H9 (cell line): ENCODE results near the gene GRK3. TPM values are rescaled to one million over a fixed set of nuclear protein-coding genes. Genes with fewer than 3 reads are reported as not detected.

Experiments used
- DNase-seq: peaks from one replicate; pipeline ENCODE4 v3.0.0-alpha.2; 2017
- H2AFZ ChIP-seq: one replicate; pipeline ENCODE4 v1.6.1; 2013; ENCODE audit warnings: mild to moderate bottlenecking, low read length, control low read depth, moderate library complexity
- H2AK5ac ChIP-seq: 2 replicates; pipeline ENCODE4 v1.6.1; 2013; ENCODE audit warnings: low read length, control low read depth, mixed read lengths; ENCODE audit not compliant: insufficient read length
- H2BK120ac ChIP-seq: one replicate; pipeline ENCODE4 v1.6.1; 2013; ENCODE audit warnings: low read depth, mild to moderate bottlenecking, low read length, control low read depth, inconsistent platforms; ENCODE audit not compliant: poor library complexity, severe bottlenecking
- H2BK12ac ChIP-seq: 2 replicates; pipeline ENCODE4 v1.6.1; 2013; ENCODE audit warnings: low read length, control low read depth, mixed read lengths, low read depth; ENCODE audit not compliant: insufficient read length
- H2BK15ac ChIP-seq: 2 replicates; pipeline ENCODE4 v1.6.1; 2013; ENCODE audit warnings: low read depth, low read length, control low read depth
- H2BK20ac ChIP-seq: one replicate; pipeline ENCODE4 v1.6.1; 2013; ENCODE audit warnings: low read depth, mild to moderate bottlenecking, low read length, control low read depth, inconsistent platforms; ENCODE audit not compliant: poor library complexity, severe bottlenecking
- H2BK5ac ChIP-seq: 2 replicates; pipeline ENCODE4 v1.6.1; 2013; ENCODE audit warnings: low read length, control low read depth, mixed read lengths; ENCODE audit not compliant: insufficient read length
- H3K14ac ChIP-seq: 2 replicates; pipeline ENCODE4 v1.6.1; 2013; ENCODE audit warnings: low read length, control low read depth; ENCODE audit not compliant: insufficient read depth
- H3K18ac ChIP-seq: 2 replicates; pipeline ENCODE4 v1.6.1; 2013; ENCODE audit warnings: low read depth, mild to moderate bottlenecking, mixed read lengths, low read length, control low read depth; ENCODE audit not compliant: insufficient read length
- H3K23ac ChIP-seq: 2 replicates; pipeline ENCODE4 v1.6.1; 2013; ENCODE audit warnings: low read length, control low read depth, mixed read lengths, low read depth; ENCODE audit not compliant: insufficient read length
- H3K23me2 ChIP-seq: 2 replicates; pipeline ENCODE4 v1.6.1; 2013; ENCODE audit warnings: low read depth, mild to moderate bottlenecking, mixed read lengths, low read length, control low read depth; ENCODE audit not compliant: insufficient read length, poor library complexity, severe bottlenecking
- H3K27ac ChIP-seq: 2 replicates; pipeline ENCODE4 v1.5.1; 2013; ENCODE audit warnings: low read length, control low read depth, mixed read lengths, low read depth; ENCODE audit not compliant: insufficient read length
- H3K27me3 ChIP-seq: 2 replicates; pipeline ENCODE4 v1.6.1; 2013; ENCODE audit warnings: low read length, control low read depth, inconsistent platforms; ENCODE audit not compliant: insufficient read depth
- H3K4ac ChIP-seq: 2 replicates; pipeline ENCODE4 v1.6.1; 2013; ENCODE audit warnings: low read depth, mild to moderate bottlenecking, control low read depth, inconsistent platforms, low read length, moderate library complexity
- H3K4me1 ChIP-seq: 2 replicates; pipeline ENCODE4 v1.6.1; 2013; ENCODE audit warnings: low read length, control low read depth, inconsistent platforms; ENCODE audit not compliant: insufficient read depth
- H3K4me2 ChIP-seq: 2 replicates; pipeline ENCODE4 v1.6.1; 2013; ENCODE audit warnings: low read length, control low read depth, mixed read lengths; ENCODE audit not compliant: insufficient read length, insufficient read depth
- H3K56ac ChIP-seq: 2 replicates; pipeline ENCODE4 v1.6.1; 2013; ENCODE audit warnings: low read depth, mild to moderate bottlenecking, mixed read lengths, low read length, control low read depth; ENCODE audit not compliant: insufficient read length
- H3K79me1 ChIP-seq: 2 replicates; pipeline ENCODE4 v1.6.1; 2013; ENCODE audit warnings: low read depth, mild to moderate bottlenecking, moderate library complexity, low read length, control low read depth, inconsistent platforms; ENCODE audit not compliant: insufficient read depth, poor library complexity, severe bottlenecking
- H3K79me2 ChIP-seq: 2 replicates; pipeline ENCODE4 v1.6.1; 2013; ENCODE audit warnings: low read length, control low read depth, inconsistent platforms; ENCODE audit not compliant: insufficient read depth
- H3K9ac ChIP-seq: 2 replicates; pipeline ENCODE4 v1.6.1; 2013; ENCODE audit warnings: low read length, control low read depth, mixed read lengths; ENCODE audit not compliant: insufficient read length; ENCODE audit errors: extremely low read depth
- H3K9me3 ChIP-seq: one replicate; pipeline ENCODE4 v1.6.1; 2013; ENCODE audit warnings: low read depth, low read length, inconsistent platforms; ENCODE audit not compliant: control insufficient read depth
- H3T11ph ChIP-seq: one replicate; pipeline ENCODE4 v1.6.1; 2013; ENCODE audit warnings: mild to moderate bottlenecking, low read length, control low read depth, inconsistent platforms
- H4K20me1 ChIP-seq: one replicate; pipeline ENCODE4 v1.6.1; 2013; ENCODE audit not compliant: control insufficient read depth, insufficient read length, insufficient read depth
- H4K5ac ChIP-seq: 2 replicates; pipeline ENCODE4 v1.6.1; 2013; ENCODE audit warnings: low read depth, mild to moderate bottlenecking, mixed read lengths, low read length, control low read depth; ENCODE audit not compliant: insufficient read length
- H4K8ac ChIP-seq: replicated peaks from 2 replicates; pipeline ENCODE4 v1.6.1; 2013; ENCODE audit warnings: low read length, control low read depth, mixed read lengths, low read depth; ENCODE audit not compliant: insufficient read length
- H4K91ac ChIP-seq: 2 replicates; pipeline ENCODE4 v1.6.1; 2013; ENCODE audit warnings: low read depth, mild to moderate bottlenecking, moderate library complexity, mixed read lengths, low read length, control low read depth; ENCODE audit not compliant: insufficient read length
- H3K27ac Mint-ChIP-seq, 3 experiments: 2 replicates in 2 of 3; 3 replicates in 1 of 3; pipeline ENCODE4 v1.8.0; 2020 to 2021; ENCODE audit warnings: mixed read lengths in 3 of 3, mild to moderate bottlenecking in 1 of 3, moderate library complexity in 1 of 3
- H3K27me3 Mint-ChIP-seq: 2 replicates; pipeline ENCODE4 v1.8.0; 2021; ENCODE audit warnings: low read depth, mild to moderate bottlenecking, moderate library complexity, mixed read lengths
- H3K36me3 Mint-ChIP-seq, 3 experiments: 2 replicates in 2 of 3; 3 replicates in 1 of 3; pipeline ENCODE4 v1.8.0; 2020 to 2021; ENCODE audit warnings: low read depth in 3 of 3, mixed read lengths in 3 of 3; ENCODE audit not compliant: insufficient read depth in 1 of 3
- H3K4me1 Mint-ChIP-seq, 2 experiments: 2 replicates each; pipeline ENCODE4 v1.8.0; 2020; ENCODE audit warnings: mixed read lengths in 2 of 2
- H3K4me3 Mint-ChIP-seq, 2 experiments: 2 replicates in 1 of 2; 3 replicates in 1 of 2; pipeline ENCODE4 v1.8.0; 2020 to 2021; ENCODE audit warnings: mild to moderate bottlenecking in 2 of 2, mixed read lengths in 2 of 2, moderate library complexity in 1 of 2
- H3K9me3 Mint-ChIP-seq, 2 experiments: 2 replicates in 1 of 2; 3 replicates in 1 of 2; pipeline ENCODE4 v1.8.0; 2020; ENCODE audit warnings: mild to moderate bottlenecking in 2 of 2, mixed read lengths in 2 of 2, moderate library complexity in 1 of 2
- CTCF ChIP-seq: fragments of 200-600 bp; sonication (generic); conservative IDR thresholded peaks from 3 replicates; pipeline ENCODE4 v1.8.0; 2021; ENCODE audit warnings: antibody characterized with exemption, mild to moderate bottlenecking
- WGBS: extraction: QIAGEN DNeasy Blood & Tissue Kit; methylation state at CpG from one replicate; pipeline ENCODE4 v1.1.7; 2013; ENCODE audit warnings: missing lambda C conversion rate, low lambda C conversion rate, mixed read lengths; ENCODE audit not compliant: insufficient read length; ENCODE audit errors: extremely low coverage; 5-methylcytosine and 5-hydroxymethylcytosine counted together
- total RNA-seq: library from RNA; stranded (reverse); gene quantifications from 2 replicates; pipeline ENCODE4 v1.2.1, GENCODE V29; 2021

The GRK3 gene
- total RNA-seq, 1 experiment from 2014 or later = 23.9 TPM

- Mint-ChIP-seq H3K4me1 (peaks cover 24 to 27% of the 10 kb centered on the region in 2 experiments), H3K4me3 (no peak overlapping the region), H3K36me3 (peaks cover 0 to 7% (median 5%) of the 10 kb centered on the region in 3 experiments; a peak in 5 of 7 replicates), H3K27me3 (no peaks in the 10 kb centered on the region), H3K9me3 (no peaks in the 10 kb centered on the region), H3K27ac (no peak overlapping the region)
- H2BK5ac ChIP-seq = no peak overlapping the region
- no peak overlapping the region for H3K27ac ChIP-seq
- no peaks in the 10 kb centered on the region for H3K9me3 ChIP-seq
- no peak overlapping the region for H3K14ac ChIP-seq
- H3K9ac ChIP-seq = no peak overlapping the region
- no peak overlapping the region for H2BK20ac ChIP-seq
- no peak overlapping the region for H4K5ac ChIP-seq
- no peak overlapping the region for H2BK12ac ChIP-seq
- no peak overlapping the region for H3K18ac ChIP-seq
- no peak overlapping the region for H2BK120ac ChIP-seq
- no peak overlapping the region for H3T11ph ChIP-seq
- no peak for DNase-seq
- H3K79me2 ChIP-seq = no peaks in the 10 kb centered on the region
- H4K8ac ChIP-seq = no peak overlapping the region
- H2BK15ac ChIP-seq = no peak overlapping the region
- H3K23me2 ChIP-seq = no peaks in the 10 kb centered on the region
- no peak overlapping the region for H2AFZ ChIP-seq
- no CpG with 5 or more reads among the region's 3 CpGs for WGBS
- H3K79me1 ChIP-seq = no peaks in the 10 kb centered on the region
- no peak overlapping the region for H2AK5ac ChIP-seq
- no peak overlapping the region for H3K56ac ChIP-seq
- TF ChIP-seq CTCF = no peak
- H3K4me2 ChIP-seq = no peak overlapping the region
- H3K23ac ChIP-seq = no peak overlapping the region
- H4K20me1 ChIP-seq = no peaks in the 10 kb centered on the region
- H3K27me3 ChIP-seq = no peaks in the 10 kb centered on the region
- no peak overlapping the region for H4K91ac ChIP-seq
- no peak overlapping the region for H3K4ac ChIP-seq
- peaks cover 3% of the 10 kb centered on the region; the same call in 1 of the 2 replicates for H3K4me1 ChIP-seq
These were observed 64.0 kb downstream of the GRK3 start for GRCh38 chr22:25628494-25628893.
